Omental fat pad (tissue), 4 donors: ENCODE measurements around the gene TRIM50. TPM values are rescaled to one million over a fixed set of nuclear protein-coding genes. Genes with fewer than 3 reads are reported as not detected.
A peak's percentile ranks its signal among the peaks of the same experiment; 100 is the strongest.
"Not testable (repeated sequence)": the region's sequence is repeated elsewhere in the genome, so short reads cannot be mapped to it uniquely, and the experiment has no call there.

Experiments
- ATAC-seq: fragments of 150-250 bp; one replicate; pipeline ENCODE4 v1.9.1; 2016; ENCODE audit warnings: mild to moderate bottlenecking, moderate library complexity; ENCODE audit not compliant: low FRiP score
- DNase-seq: peaks from one replicate; pipeline ENCODE4 v3.0.0-alpha.2; 2019; ENCODE audit warnings: low spot score
- CTCF ChIP-seq, 3 donors: fragments of 450-650 bp; IDR thresholded peaks; one replicate each; pipeline ENCODE4 v1.5.1; 2016 to 2017; ENCODE audit warnings: antibody characterized with exemption in 3 of 3, mild to moderate bottlenecking in 3 of 3, moderate library complexity in 2 of 3
- total RNA-seq, 4 donors: library from RNA; depleted of rRNA; stranded (reverse); fragments of >200 nt; gene quantifications; one replicate each; pipeline ENCODE4 v1.1.0, GENCODE V29; 2016

TRIM50 gene
- total RNA-seq, 4 donors from 2014 or later: 0.28 to 0.47 TPM; not detected in 2

GRCh38 chr7:73307436-73307835 lies 20.4 kb downstream of the TRIM50 start:
- no peak for ATAC-seq
- no peak for TF ChIP-seq CTCF (IDR thresholded peaks at IDR 0.05)
- DNase-seq: no peak

- DNase-seq: not testable (repeated sequence)
Observed at GRCh38 chr7:73304612-73305387, 23.1 kb downstream of the TRIM50 start.

GRCh38 chr7:73304071-73304470 lies 23.8 kb downstream of the TRIM50 start:
- ATAC-seq: no peak
- TF ChIP-seq CTCF (IDR thresholded peaks at IDR 0.05): no peak
- no peak for DNase-seq

More at GRCh38 chr7:73304612-73305387, 23.1 kb downstream of the TRIM50 start:
- ATAC-seq: not testable (repeated sequence)

GRCh38 chr7:73303546-73303945 lies 24.3 kb downstream of the TRIM50 start:
- no peak for ATAC-seq
- no peak for TF ChIP-seq CTCF (IDR thresholded peaks at IDR 0.05)
- DNase-seq: no peak

GRCh38 chr7:73302846-73303245 lies 25.0 kb downstream of the TRIM50 start:
- not testable (repeated sequence) for DNase-seq, ATAC-seq

- DNase-seq, ATAC-seq: not testable (repeated sequence)
Observed at GRCh38 chr7:73301108-73301507, 26.8 kb downstream of the TRIM50 start.

- ATAC-seq, DNase-seq: not testable (repeated sequence)
Observed at GRCh38 chr7:73299812-73300211, 28.1 kb downstream of the TRIM50 start.

- ATAC-seq, DNase-seq: not testable (repeated sequence)
Observed at GRCh38 chr7:73297706-73298105, 30.2 kb downstream of the TRIM50 start.

- DNase-seq, ATAC-seq: not testable (repeated sequence)
Observed at GRCh38 chr7:73297235-73297634, 30.6 kb downstream of the TRIM50 start.

GRCh38 chr7:73277210-73277609 lies 50.7 kb downstream of the TRIM50 start:
- DNase-seq, ATAC-seq: not testable (repeated sequence)

- not testable (repeated sequence) for ATAC-seq, DNase-seq
Observed at GRCh38 chr7:73267813-73268212, 60.1 kb downstream of the TRIM50 start.

GRCh38 chr7:73266719-73267368 lies 61.0 kb downstream of the TRIM50 start:
- ATAC-seq: peak; percentile 44
- DNase-seq: not testable (repeated sequence)
